GM12878 (cell line): ENCODE data around the gene TMOD3. TPM values are rescaled to one million over a fixed set of nuclear protein-coding genes. Genes with fewer than 3 reads are reported as not detected.

Experiments
- ATAC-seq: fragments of 200-7000 bp; cut with Tn5 transposase; 3 replicates; pipeline ENCODE4 v1.9.1; 2020; ENCODE audit warnings: mild to moderate bottlenecking, moderate library complexity
- BruUV-seq: library from RNA; stranded (reverse); fragments of 400-500 nt; replicated peaks from 2 replicates; lab custom pipeline; 2021; lab: Mats Ljungman, UMichigan
- CTCF ChIA-PET: fragments of 300-600 bp; sonication (Branson Sonifier 250); formaldehyde crosslinking; extraction: SDS; loops from one replicate; lab custom pipeline; 2021; ENCODE audit warnings: inconsistent platforms; lab: Yijun Ruan, JAX
- POLR2A ChIA-PET: fragments of 350-600 bp; formaldehyde crosslinking; extraction: SDS; loops from one replicate; lab custom pipeline; 2021; ENCODE audit warnings: inconsistent platforms; lab: Charles Lee
- RAD21 ChIA-PET: fragments of 300-600 bp; sonication (Branson Sonifier 250); formaldehyde crosslinking; loops from one replicate; lab custom pipeline; 2023; ENCODE audit warnings: antibody characterized with exemption; ENCODE audit not compliant: unreplicated experiment; lab: Charles Lee
- SMC1A ChIA-PET: fragments of 300-600 bp; sonication (Branson Sonifier 250); formaldehyde crosslinking; loops from one replicate; lab custom pipeline; 2023; ENCODE audit not compliant: unreplicated experiment, uncharacterized antibody; lab: Charles Lee
- DNase-seq: peaks from one replicate; pipeline ENCODE4 v3.0.0-alpha.2; 2011; ENCODE audit warnings: low read depth, low spot score
- FAIRE-seq: peaks from 3 replicates; lab custom pipeline; 2011; peaks lifted over from hg19 to GRCh38; lab: Jason Lieb, UNC
- H2AFZ ChIP-seq: 2 replicates; pipeline ENCODE4 v1.6.0; 2011; ENCODE audit warnings: low read depth, low read length, control low read depth; ENCODE audit not compliant: control insufficient read depth
- H3K27ac ChIP-seq: 2 replicates; pipeline ENCODE4 v1.5.1; 2011; ENCODE audit warnings: control low read depth; ENCODE audit not compliant: control insufficient read depth, insufficient read depth
- H3K27me3 ChIP-seq, 2 experiments: replicated peaks in 1 of 2; 2 replicates each; pipeline versions ENCODE4 v1.6.0 to v1.6.1; 2011; ENCODE audit warnings: low read length in 1 of 2; ENCODE audit not compliant: control insufficient read depth in 2 of 2, insufficient read depth in 2 of 2
- H3K36me3 ChIP-seq, 2 experiments: 2 replicates each; pipeline ENCODE4 v1.5.1; 2011; ENCODE audit warnings: low read length in 1 of 2; ENCODE audit not compliant: control insufficient read depth in 2 of 2, insufficient read depth in 2 of 2
- H3K4me1 ChIP-seq: 2 replicates; pipeline ENCODE4 v1.6.1; 2011; ENCODE audit warnings: mild to moderate bottlenecking, low read length, moderate library complexity, mixed read lengths; ENCODE audit not compliant: control insufficient read depth, insufficient read depth
- H3K4me2 ChIP-seq: 2 replicates; pipeline ENCODE4 v1.6.0; 2011; ENCODE audit warnings: control low read depth; ENCODE audit not compliant: control insufficient read depth, insufficient read depth
- H3K4me3 ChIP-seq: fragments of 200-600 bp; sonication (generic); 2 replicates; pipeline ENCODE4 v1.5.1; 2016
- H3K79me2 ChIP-seq: 2 replicates; pipeline ENCODE4 v1.6.0; 2011; ENCODE audit warnings: low read length; ENCODE audit not compliant: control insufficient read depth, insufficient read depth
- H3K9ac ChIP-seq: 2 replicates; pipeline ENCODE4 v1.8.0; 2011; ENCODE audit warnings: low read length, control low read depth, mixed read lengths; ENCODE audit not compliant: control insufficient read depth, insufficient read depth
- H3K9me3 ChIP-seq: replicated peaks from 3 replicates; pipeline ENCODE4 v1.5.1; 2011; ENCODE audit warnings: mild to moderate bottlenecking, low read length; ENCODE audit not compliant: control insufficient read depth, insufficient read depth
- H4K20me1 ChIP-seq: 2 replicates; pipeline ENCODE4 v1.6.0; 2011; ENCODE audit not compliant: control insufficient read depth, insufficient read depth
- NFYB ChIP-seq: IDR thresholded peaks from 2 replicates; pipeline ENCODE4 v1.6.1; 2011; ENCODE audit warnings: low read depth, mild to moderate bottlenecking, low read length, improper control_type of control experiment, moderate library complexity; ENCODE audit not compliant: insufficient read depth
- WGBS: methylation state at CpG from one replicate; pipeline ENCODE4 v1.1.6; 2016; ENCODE audit warnings: low lambda C conversion rate; ENCODE audit not compliant: insufficient replicate concordance, insufficient coverage; ENCODE audit errors: missing lambda C conversion rate; 5-methylcytosine and 5-hydroxymethylcytosine counted together
- in situ Hi-C: fragments of 300-500 bp; cut with MboI; formaldehyde crosslinking; loops from 9 replicates; pipeline ENCODE4 v1.14.3; 2018; ENCODE audit warnings: mixed read lengths
- intact Hi-C: fragments of 100-400 bp; cut with micrococcal nuclease; formaldehyde crosslinking; loops from one replicate; pipeline ENCODE4 v1.14.2; 2022; ENCODE audit not compliant: unreplicated experiment
- polyA plus RNA-seq, 11 experiments: library from polyadenylated mRNA; depleted of rRNA in 4 of 11; unstranded in 6 of 11; stranded (reverse) in 5 of 11; fragments of >200 nt; fragmentation: Nextera tagmentation in 4 of 11; fragmentation: Illumina TruSeq in 1 of 11; extraction: Ambion mirVana in 4 of 11; extraction: Trizol in 1 of 11; gene quantifications; 1 replicate in 1 of 11; 2 replicates in 10 of 11; pipeline versions ENCODE4 v1.2.1 to v1.2.3, GENCODE V29; 2011 to 2016; ENCODE audit warnings: inconsistent platforms in 2 of 11, missing spikeins in 2 of 11, low read depth in 1 of 11
- total RNA-seq, 4 experiments: library from RNA; depleted of rRNA in 3 of 4; stranded (reverse); fragments of >200 nt in 3 of 4; fragmentation: Illumina TruSeq in 1 of 4; extraction: Trizol in 1 of 4; gene quantifications; 2 replicates each; pipeline versions ENCODE4 v1.2.1 to v1.2.3, GENCODE V29; 2013 to 2021
- TF ChIP-seq, protein P1 (sequence below): fragments of 450-650 bp; IDR thresholded peaks from 2 replicates; pipeline ENCODE4 v1.6.1; 2018; ENCODE audit warnings: mild to moderate bottlenecking, low read depth, moderate library complexity; ENCODE audit not compliant: partially characterized antibody
- TF ChIP-seq, protein P2 (sequence below): IDR thresholded peaks from 2 replicates; pipeline ENCODE4 v1.6.1; 2011; ENCODE audit warnings: borderline replicate concordance, low read depth, mild to moderate bottlenecking, moderate library complexity, low read length; ENCODE audit not compliant: insufficient read depth, poor library complexity, severe bottlenecking
- TF ChIP-seq, protein P3 (sequence below): fragments of 450-650 bp; IDR thresholded peaks from 2 replicates; pipeline ENCODE4 v1.6.1; 2017; ENCODE audit warnings: mild to moderate bottlenecking, moderate library complexity
- TF ChIP-seq, protein P4 (sequence below): fragments of 450-650 bp; IDR thresholded peaks from 2 replicates; pipeline ENCODE4 v1.6.1; 2016; ENCODE audit warnings: mild to moderate bottlenecking
- TF ChIP-seq, protein P5 (sequence below): IDR thresholded peaks from 2 replicates; pipeline ENCODE4 v1.6.1; 2011; ENCODE audit warnings: borderline replicate concordance, low read depth, mild to moderate bottlenecking, moderate library complexity, mixed read lengths, low read length; ENCODE audit not compliant: insufficient read depth; ENCODE audit errors: extremely low read length

TMOD3 gene
- total and polyA plus RNA-seq, 10 of the 15 experiments (the other 5 are each of a cell fraction or from before 2014, with no cell fraction given) = 5.2 to 39.4 (median 22.5) TPM

DNA sequence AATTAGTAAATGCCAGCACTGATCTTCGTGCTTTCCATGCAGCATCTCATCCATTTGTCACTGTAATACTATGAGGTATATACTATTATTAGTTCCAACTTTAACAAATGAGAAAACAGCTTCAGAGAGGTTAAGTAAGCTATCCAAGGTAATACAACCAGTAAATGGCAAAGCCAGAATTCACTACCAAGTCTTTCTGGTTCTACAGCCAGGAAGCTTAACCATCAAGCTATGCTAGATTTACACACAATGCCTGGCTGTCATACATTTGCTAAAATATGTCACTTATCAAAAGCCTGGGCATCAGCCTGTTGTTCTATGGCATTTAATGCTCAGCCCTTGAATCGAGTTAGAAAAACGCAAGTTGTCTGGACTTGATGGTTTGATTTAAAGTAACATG lies 45.5 kb upstream of the TMOD3 start:
- no peak overlapping the region for H3K4me2 ChIP-seq
- intact Hi-C loops = no loop called here
- no peaks in the 10 kb centered on the region for H3K4me1 ChIP-seq
- no peaks in the 10 kb centered on the region; a peak in 1 of 4 replicates for H3K36me3 ChIP-seq
- RAD21 ChIA-PET = interaction anchor here (1.7 kb wide), 1 partner anchor 134 kb away, joined by 5 read pairs; no protein-coding TSS in a partner anchor
- DNase-seq = no peak
- no peak overlapping the region for H3K27ac ChIP-seq
- no peaks in the 10 kb centered on the region for H3K27me3 ChIP-seq
- no peaks in the 10 kb centered on the region for H3K79me2 ChIP-seq
- no peak overlapping the region for H2AFZ ChIP-seq
- in situ Hi-C loops = no loop called here
- no TSS peak for BruUV-seq
- no peaks in the 10 kb centered on the region for H4K20me1 ChIP-seq
- WGBS = 60% methylated on average over 3 of the region's 3 CpGs
- POLR2A ChIA-PET = interaction anchor here (0.6 kb wide), 1 partner anchor 35 kb away, joined by 3 read pairs; no protein-coding TSS in a partner anchor
- TF ChIP-seq, protein P1, sequence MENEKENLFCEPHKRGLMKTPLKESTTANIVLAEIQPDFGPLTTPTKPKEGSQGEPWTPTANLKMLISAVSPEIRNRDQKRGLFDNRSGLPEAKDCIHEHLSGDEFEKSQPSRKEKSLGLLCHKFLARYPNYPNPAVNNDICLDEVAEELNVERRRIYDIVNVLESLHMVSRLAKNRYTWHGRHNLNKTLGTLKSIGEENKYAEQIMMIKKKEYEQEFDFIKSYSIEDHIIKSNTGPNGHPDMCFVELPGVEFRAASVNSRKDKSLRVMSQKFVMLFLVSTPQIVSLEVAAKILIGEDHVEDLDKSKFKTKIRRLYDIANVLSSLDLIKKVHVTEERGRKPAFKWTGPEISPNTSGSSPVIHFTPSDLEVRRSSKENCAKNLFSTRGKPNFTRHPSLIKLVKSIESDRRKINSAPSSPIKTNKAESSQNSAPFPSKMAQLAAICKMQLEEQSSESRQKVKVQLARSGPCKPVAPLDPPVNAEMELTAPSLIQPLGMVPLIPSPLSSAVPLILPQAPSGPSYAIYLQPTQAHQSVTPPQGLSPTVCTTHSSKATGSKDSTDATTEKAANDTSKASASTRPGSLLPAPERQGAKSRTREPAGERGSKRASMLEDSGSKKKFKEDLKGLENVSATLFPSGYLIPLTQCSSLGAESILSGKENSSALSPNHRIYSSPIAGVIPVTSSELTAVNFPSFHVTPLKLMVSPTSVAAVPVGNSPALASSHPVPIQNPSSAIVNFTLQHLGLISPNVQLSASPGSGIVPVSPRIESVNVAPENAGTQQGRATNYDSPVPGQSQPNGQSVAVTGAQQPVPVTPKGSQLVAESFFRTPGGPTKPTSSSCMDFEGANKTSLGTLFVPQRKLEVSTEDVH = no peak
- TF ChIP-seq, protein P2, sequence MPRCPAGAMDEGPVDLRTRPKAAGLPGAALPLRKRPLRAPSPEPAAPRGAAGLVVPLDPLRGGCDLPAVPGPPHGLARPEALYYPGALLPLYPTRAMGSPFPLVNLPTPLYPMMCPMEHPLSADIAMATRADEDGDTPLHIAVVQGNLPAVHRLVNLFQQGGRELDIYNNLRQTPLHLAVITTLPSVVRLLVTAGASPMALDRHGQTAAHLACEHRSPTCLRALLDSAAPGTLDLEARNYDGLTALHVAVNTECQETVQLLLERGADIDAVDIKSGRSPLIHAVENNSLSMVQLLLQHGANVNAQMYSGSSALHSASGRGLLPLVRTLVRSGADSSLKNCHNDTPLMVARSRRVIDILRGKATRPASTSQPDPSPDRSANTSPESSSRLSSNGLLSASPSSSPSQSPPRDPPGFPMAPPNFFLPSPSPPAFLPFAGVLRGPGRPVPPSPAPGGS = no peak
- TF ChIP-seq, protein P3, sequence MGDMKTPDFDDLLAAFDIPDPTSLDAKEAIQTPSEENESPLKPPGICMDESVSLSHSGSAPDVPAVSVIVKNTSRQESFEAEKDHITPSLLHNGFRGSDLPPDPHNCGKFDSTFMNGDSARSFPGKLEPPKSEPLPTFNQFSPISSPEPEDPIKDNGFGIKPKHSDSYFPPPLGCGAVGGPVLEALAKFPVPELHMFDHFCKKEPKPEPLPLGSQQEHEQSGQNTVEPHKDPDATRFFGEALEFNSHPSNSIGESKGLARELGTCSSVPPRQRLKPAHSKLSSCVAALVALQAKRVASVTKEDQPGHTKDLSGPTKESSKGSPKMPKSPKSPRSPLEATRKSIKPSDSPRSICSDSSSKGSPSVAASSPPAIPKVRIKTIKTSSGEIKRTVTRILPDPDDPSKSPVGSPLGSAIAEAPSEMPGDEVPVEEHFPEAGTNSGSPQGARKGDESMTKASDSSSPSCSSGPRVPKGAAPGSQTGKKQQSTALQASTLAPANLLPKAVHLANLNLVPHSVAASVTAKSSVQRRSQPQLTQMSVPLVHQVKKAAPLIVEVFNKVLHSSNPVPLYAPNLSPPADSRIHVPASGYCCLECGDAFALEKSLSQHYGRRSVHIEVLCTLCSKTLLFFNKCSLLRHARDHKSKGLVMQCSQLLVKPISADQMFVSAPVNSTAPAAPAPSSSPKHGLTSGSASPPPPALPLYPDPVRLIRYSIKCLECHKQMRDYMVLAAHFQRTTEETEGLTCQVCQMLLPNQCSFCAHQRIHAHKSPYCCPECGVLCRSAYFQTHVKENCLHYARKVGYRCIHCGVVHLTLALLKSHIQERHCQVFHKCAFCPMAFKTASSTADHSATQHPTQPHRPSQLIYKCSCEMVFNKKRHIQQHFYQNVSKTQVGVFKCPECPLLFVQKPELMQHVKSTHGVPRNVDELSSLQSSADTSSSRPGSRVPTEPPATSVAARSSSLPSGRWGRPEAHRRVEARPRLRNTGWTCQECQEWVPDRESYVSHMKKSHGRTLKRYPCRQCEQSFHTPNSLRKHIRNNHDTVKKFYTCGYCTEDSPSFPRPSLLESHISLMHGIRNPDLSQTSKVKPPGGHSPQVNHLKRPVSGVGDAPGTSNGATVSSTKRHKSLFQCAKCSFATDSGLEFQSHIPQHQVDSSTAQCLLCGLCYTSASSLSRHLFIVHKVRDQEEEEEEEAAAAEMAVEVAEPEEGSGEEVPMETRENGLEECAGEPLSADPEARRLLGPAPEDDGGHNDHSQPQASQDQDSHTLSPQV = no peak
- TF ChIP-seq, protein P4, sequence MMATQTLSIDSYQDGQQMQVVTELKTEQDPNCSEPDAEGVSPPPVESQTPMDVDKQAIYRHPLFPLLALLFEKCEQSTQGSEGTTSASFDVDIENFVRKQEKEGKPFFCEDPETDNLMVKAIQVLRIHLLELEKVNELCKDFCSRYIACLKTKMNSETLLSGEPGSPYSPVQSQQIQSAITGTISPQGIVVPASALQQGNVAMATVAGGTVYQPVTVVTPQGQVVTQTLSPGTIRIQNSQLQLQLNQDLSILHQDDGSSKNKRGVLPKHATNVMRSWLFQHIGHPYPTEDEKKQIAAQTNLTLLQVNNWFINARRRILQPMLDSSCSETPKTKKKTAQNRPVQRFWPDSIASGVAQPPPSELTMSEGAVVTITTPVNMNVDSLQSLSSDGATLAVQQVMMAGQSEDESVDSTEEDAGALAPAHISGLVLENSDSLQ = no peak
- TF ChIP-seq NFYB = no peak
- TF ChIP-seq, protein P5, sequence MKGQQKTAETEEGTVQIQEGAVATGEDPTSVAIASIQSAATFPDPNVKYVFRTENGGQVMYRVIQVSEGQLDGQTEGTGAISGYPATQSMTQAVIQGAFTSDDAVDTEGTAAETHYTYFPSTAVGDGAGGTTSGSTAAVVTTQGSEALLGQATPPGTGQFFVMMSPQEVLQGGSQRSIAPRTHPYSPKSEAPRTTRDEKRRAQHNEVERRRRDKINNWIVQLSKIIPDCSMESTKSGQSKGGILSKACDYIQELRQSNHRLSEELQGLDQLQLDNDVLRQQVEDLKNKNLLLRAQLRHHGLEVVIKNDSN = no peak
- ATAC-seq = no peak
- H3K4me3 ChIP-seq = no peak overlapping the region
- SMC1A ChIA-PET = no interaction called here
- no peak overlapping the region for H3K9ac ChIP-seq
- peaks cover 3% of the 10 kb centered on the region; the same call in 2 of the 3 replicates for H3K9me3 ChIP-seq
- FAIRE-seq = no peak
- CTCF ChIA-PET = interaction anchor here (1.3 to 5.2 kb wide), 3 partner anchors 7 to 134 kb away, joined by 4 to 28 read pairs (median 5); no protein-coding TSS in a partner anchor
